Mesodermal cell (in vitro differentiated cells): ENCODE measurements around the gene KRTAP10-4.
"Not testable (repeated sequence)": the region's sequence is repeated elsewhere in the genome, so short reads cannot be mapped to it uniquely, and the experiment has no call there.

Experiments used
- H3K27ac ChIP-seq: 2 replicates; pipeline ENCODE4 v1.7.0; 2013; ENCODE audit warnings: mild to moderate bottlenecking, low read depth, low read length, moderate library complexity; ENCODE audit not compliant: severe bottlenecking
- H3K36me3 ChIP-seq: 2 replicates; pipeline ENCODE4 v1.7.1; 2013; ENCODE audit warnings: mild to moderate bottlenecking, low read length, moderate library complexity; ENCODE audit not compliant: control insufficient read depth, insufficient read depth
- H3K4me1 ChIP-seq: one replicate; pipeline ENCODE4 v1.7.1; 2013; ENCODE audit warnings: mild to moderate bottlenecking, low read length; ENCODE audit not compliant: insufficient read depth, control insufficient read depth, poor library complexity, severe bottlenecking
- H3K4me3 ChIP-seq: 2 replicates; pipeline ENCODE4 v1.7.0; 2013; ENCODE audit warnings: low read length, control low read depth, mild to moderate bottlenecking; ENCODE audit not compliant: insufficient read depth, poor library complexity, severe bottlenecking; ENCODE audit errors: extremely low read depth
- H3K9me3 ChIP-seq: 2 replicates; pipeline ENCODE4 v1.7.1; 2013; ENCODE audit warnings: mild to moderate bottlenecking, low read length, moderate library complexity; ENCODE audit not compliant: control insufficient read depth
- WGBS, 2 experiments: methylation state at CpG; one replicate each; pipeline ENCODE4 v1.1.5; 2013; ENCODE audit warnings: missing lambda C conversion rate in 2 of 2; ENCODE audit not compliant: insufficient coverage in 2 of 2; 5-methylcytosine and 5-hydroxymethylcytosine counted together

KRTAP10-4 gene

DNA sequence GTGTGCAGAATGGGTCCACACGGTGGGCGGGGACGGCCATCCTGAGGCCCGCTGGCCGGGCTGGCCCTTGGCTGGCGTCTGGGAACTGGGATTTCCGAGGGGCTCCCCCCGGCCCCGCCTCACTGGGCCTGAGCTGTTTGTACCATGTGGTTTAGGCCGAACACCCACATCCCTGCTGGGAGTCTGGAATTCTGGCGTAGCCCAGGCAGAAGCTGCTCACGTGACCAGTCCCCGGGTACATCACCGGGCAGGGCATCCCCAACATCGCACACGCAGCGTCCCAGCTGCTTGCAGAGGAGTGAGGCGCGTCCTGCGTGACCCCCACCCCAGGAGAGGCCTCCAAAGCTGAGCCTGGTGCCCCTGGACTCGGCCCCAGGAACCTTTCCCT lies 28.9 kb downstream of the KRTAP10-4 start:
- no peaks in the 10 kb centered on the region for H3K36me3 ChIP-seq
- H3K27ac ChIP-seq: no peak overlapping the region
- no peaks in the 10 kb centered on the region for H3K4me1 ChIP-seq
- H3K4me3 ChIP-seq: no peak overlapping the region
- H3K9me3 ChIP-seq: peaks cover 6% of the 10 kb centered on the region
- WGBS, 2 experiments: 88 to 91% methylated on average over 14 to 20 of the region's 21 CpGs

DNA sequence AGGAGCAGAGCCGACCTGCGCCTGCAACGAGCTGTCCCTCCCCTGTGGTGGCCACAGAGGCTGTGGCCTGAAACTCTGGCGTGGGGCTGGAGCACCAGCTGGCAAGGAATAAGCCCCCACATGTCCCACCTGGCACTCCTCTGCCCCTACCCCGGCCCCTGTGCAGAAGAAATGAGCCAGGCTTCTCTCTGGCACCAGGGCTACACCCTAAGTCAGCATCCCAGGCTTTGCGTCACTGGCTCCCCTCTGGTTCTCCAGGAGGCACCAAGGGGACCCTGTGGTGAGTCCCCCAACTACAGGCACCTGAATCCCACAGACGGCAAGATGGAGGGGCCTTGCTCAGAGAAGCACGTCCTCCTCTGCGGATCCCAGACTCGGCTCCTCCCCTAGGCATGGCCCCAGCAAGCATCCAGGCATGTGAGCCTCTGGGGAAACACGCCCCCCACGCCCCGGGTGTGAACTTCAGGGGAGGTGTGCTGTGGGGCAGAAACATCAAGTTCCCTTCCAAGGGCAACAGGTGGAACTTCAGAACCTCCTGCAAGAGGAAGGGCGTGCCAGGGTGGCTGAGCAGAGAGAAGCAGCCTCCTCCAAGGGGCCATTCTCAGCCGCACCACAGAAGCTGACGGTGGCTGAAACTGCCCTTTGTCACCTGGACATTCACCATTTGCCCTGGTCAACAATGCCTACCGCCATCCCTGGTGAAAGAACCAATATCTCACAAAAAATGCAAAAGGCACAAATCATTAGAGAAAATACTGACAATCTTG lies 29.8 kb downstream of the KRTAP10-4 start:
- 71 to 79% methylated on average over 13 to 16 of the region's 17 CpGs for WGBS, 2 experiments
- Histone ChIP-seq H3K27ac (no peak overlapping the region), H3K36me3 (no peaks in the 10 kb centered on the region), H3K4me3 (no peak overlapping the region), H3K4me1 (no peaks in the 10 kb centered on the region), H3K9me3 (peaks cover 6% of the 10 kb centered on the region)

DNA sequence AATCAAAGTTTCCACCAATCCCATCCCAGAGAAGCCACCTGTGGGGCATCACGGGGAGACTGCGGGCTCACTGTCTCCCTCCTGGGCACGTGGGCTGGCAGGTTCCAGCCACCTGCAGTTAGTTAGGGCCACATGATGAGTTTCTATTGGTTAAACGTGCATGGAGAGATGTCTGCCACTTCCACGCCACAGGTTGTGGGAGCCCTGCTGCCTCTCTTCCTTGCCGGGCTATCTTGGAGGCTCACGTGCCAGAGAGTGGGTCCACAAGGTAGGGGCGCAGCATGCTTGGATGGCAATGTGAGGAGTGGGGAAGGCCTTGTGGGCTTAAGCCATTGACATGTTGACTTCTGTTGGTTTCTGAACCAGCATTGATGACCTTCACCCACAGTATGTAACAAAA lies 30.4 kb downstream of the KRTAP10-4 start:
- H3K4me1 ChIP-seq: no peaks in the 10 kb centered on the region
- no peak overlapping the region for H3K4me3 ChIP-seq
- WGBS, 2 experiments: 95% methylated on average over 5 of the region's 8 CpGs
- H3K27ac ChIP-seq: no peak overlapping the region
- peaks cover 5% of the 10 kb centered on the region for H3K9me3 ChIP-seq
- H3K36me3 ChIP-seq: no peaks in the 10 kb centered on the region

DNA sequence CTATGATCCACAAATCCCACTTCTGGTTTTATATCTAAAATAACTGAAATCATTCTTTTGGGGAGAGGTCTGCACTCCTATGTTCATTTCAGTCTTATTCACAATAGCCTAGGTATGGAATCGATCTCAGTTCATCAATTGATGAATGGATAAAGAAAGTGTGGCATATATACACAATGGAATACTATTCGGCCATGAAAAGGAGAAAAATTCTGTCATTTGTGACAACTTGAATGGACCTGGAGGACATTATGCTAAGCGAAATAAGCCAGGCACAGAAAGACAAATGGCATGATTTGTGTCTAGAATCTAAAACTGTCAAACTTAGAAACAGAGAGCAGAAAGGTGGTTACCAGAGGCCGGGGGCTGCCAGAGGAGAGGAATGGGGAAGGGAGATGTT lies 33.0 kb downstream of the KRTAP10-4 start:
- H3K36me3 ChIP-seq: no peaks in the 10 kb centered on the region
- no peak overlapping the region for H3K4me3 ChIP-seq
- no peak overlapping the region for H3K27ac ChIP-seq
- H3K4me1 ChIP-seq: no peaks in the 10 kb centered on the region
- peaks cover 20% of the 10 kb centered on the region for H3K9me3 ChIP-seq
- 76 to 80% methylated on average over 2 to 3 of the region's 4 CpGs for WGBS, 2 experiments

DNA sequence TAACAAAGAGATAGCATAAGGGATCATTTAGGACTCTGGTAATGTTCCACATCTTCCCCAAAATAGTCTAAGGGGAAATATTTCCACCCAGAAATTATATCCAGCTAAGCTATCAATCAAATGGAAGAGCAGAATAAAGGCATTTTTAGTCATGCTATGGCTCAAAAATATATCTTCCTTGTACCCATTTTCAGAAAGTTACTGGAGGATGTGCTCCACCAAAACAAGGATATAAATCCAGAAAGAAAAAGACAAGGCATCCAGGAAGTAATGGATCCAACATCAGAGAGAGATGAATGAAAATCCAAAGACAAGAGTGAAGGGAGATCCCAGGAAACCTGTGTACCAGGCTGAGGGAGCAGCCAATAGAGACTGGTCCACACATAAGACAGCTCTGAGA lies 35.7 kb downstream of the KRTAP10-4 start:
- H3K36me3 ChIP-seq: no peaks in the 10 kb centered on the region

DNA sequence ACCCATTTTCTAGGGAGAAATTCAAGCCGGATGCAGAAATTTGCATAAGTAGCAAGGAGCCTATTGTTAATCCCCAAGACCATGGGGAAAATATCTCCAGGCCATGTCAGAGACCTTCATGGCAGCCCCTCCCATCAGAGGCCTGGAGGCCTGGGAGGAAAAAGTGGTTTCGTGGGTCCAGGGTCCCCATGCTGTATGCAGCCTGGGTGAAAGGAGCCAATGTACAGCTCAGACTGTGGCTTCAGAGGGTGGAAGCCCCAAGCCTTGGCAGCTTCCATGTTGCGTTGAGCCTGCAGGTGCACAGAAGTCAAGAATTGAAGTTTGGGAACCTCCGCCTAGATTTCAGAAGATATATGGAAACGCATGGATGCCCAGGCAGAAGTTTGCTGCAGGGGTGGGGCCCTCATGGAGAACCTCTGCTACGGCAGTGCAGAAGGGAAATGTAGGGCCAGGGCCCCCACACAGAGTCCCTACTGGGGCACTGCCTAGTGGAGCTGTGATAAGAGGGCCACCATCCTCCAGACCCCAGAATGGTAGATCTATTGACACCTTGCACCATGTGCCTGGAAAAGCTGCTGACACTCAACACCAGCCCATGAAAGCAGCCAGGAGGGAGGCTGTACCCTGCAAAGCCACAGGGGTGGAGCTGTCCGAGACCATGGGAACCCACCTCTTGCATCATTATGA lies 36.8 kb downstream of the KRTAP10-4 start:
- H3K36me3 ChIP-seq, H3K4me3 ChIP-seq, H3K27ac ChIP-seq, H3K4me1 ChIP-seq: not testable (repeated sequence)
- WGBS, 2 experiments: 80 to 89% methylated on average over 7 of the region's 7 CpGs
- peaks cover 24% of the 10 kb centered on the region for H3K9me3 ChIP-seq

More for the DNA sequence above, 35.7 kb downstream of the KRTAP10-4 start:
- Histone ChIP-seq H3K4me3 (no peak overlapping the region), H3K27ac (no peak overlapping the region), H3K9me3 (peaks cover 27% of the 10 kb centered on the region), H3K4me1 (no peaks in the 10 kb centered on the region)

DNA sequence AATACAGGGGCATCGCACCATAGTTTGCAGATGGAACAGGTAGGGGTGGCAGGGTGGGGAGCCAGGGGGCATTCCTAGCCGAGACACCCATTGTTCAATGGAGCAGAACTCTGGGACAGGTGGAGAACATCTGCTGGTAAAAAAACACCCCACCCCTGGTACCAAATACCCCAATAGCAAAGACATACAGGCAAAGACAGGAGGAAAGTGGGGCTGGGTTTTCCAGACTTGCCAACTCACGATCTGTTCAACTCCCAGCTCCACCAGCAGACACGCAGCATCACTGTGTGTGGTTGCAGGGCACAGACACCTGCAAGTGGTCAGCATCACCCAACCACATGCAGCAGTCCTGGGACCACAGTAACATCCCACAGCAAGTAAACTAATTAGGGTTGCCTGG lies 38.0 kb downstream of the KRTAP10-4 start:
- Histone ChIP-seq H3K27ac (no peak overlapping the region), H3K4me3 (no peak overlapping the region), H3K4me1 (no peaks in the 10 kb centered on the region), H3K36me3 (no peaks in the 10 kb centered on the region), H3K9me3 (peaks cover 24% of the 10 kb centered on the region)
- WGBS, 2 experiments: 94 to 96% methylated on average over 3 to 4 of the region's 4 CpGs

DNA sequence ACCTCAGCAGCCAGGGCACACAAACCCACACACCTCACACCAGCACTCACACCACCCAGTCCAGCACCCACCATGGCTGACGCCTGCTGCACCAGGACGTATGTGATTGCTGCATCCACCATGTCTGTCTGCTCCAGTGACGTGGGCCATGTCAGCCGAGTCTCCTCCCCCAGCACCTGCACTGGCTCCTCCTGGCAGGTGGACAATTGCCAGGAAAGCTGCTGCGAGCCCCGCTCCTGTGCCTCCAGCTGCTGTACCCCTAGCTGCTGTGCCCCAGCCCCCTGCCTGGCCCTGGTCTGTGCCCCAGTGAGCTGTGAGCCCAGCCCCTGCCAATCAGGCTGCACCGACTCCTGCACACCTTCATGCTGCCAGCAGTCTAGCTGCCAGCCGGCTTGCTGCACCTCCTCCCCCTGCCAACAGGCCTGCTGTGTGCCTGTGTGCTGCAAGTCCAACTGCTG lies 38.5 kb downstream of the KRTAP10-4 start, which contains the start of gene KRTAP10-8:
Gene KRTAP10-8 (plus strand): TSS at position 51 of the 458 bp plus-strand sequence. CDS start 22 bp downstream, at position 73.
- no peaks in the 10 kb centered on the region for H3K36me3 ChIP-seq
- no peak within 1 kb of the TSS for H3K4me3 ChIP-seq
- WGBS, 2 experiments: 82 to 98% methylated on average over 7 of the region's 8 CpGs
- H3K4me1 ChIP-seq: no peaks in the 10 kb centered on the region
- H3K9me3 ChIP-seq: peaks cover 24% of the 10 kb centered on the region
- H3K27ac ChIP-seq: no peak within 1 kb of the TSS

DNA sequence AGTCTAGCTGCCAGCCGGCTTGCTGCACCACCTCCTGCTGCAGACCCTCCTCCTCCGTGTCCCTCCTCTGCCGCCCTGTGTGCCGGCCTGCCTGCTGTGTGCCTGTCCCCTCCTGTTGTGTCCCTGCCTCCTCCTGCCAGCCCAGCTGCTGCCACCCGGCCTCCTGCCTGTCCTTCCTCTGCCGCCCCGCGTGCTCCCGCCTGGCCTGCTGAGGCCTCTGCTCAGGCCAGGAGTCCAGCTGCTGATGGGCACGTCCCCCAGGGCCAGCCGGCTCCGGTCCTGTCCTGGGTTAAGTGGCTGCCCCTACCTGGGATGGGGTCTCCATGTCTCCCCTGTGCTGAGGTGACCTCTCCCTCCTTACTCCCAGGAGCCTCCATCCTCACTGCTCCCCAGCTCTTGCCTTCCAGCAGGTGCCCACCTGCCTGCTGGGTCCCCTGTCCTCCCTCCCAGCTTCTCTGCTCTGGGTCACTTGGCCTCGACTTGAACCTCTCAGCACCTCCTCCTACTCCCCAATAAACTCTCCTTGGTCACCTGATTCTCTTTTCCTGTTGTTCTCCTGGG lies 39.2 kb downstream of the KRTAP10-4 start:
- no peak overlapping the region for H3K27ac ChIP-seq
- H3K4me1 ChIP-seq: no peaks in the 10 kb centered on the region
- no peak overlapping the region for H3K4me3 ChIP-seq
- H3K9me3 ChIP-seq: peaks cover 24% of the 10 kb centered on the region
- WGBS, 2 experiments: 88 to 93% methylated on average over 7 to 13 of the region's 13 CpGs
- H3K36me3 ChIP-seq: no peaks in the 10 kb centered on the region

DNA sequence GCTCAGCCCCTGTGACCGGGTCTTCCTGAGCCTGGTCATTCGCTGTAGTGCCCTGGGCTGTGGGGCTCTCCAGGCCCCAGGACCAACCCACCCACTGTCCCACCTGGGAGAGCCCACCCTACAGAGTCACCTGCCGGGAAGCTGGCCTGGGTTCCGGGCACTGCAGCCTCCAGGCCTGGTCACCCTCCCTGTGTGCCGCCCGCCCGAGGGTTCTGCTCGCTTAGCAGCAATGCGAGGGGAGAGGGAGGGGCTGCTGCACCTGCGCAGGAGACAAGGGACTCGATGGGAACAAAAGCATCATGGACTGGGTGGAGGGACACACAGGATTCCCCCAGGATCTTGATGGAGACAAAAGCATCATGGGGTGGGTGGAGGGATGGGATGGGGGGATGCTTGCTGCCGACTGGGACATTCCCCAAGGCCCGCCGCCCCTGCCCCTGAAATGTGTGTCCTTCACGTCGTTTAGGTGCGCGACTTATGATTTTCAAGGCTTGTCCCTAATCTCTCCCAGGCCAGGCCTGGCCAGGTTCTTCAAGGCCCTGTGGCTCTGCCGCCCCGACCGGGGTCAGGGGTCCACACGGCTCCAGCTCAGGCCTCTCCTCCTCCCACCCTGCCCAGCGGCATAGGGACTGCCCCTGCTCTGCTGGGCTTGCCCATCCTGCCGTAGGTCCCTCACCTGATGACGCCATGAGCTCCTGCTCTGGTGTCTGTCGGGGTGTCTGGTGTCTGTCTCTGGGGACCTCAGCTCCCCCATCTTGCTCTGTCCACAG lies 40.0 kb downstream of the KRTAP10-4 start:
- Histone ChIP-seq H3K27ac (no peak overlapping the region), H3K4me3 (no peak overlapping the region), H3K4me1 (no peaks in the 10 kb centered on the region), H3K36me3 (no peaks in the 10 kb centered on the region), H3K9me3 (peaks cover 24% of the 10 kb centered on the region)
- 89 to 93% methylated on average over 21 to 22 of the region's 26 CpGs for WGBS, 2 experiments
